Stimulated activated naive CD4-positive, alpha-beta T cell treated with Interleukin-2 at 50 U/mL for 16 hours (primary cell): ENCODE data around the gene PPFIA1.
"Not testable (repeated sequence)": the region's sequence is repeated elsewhere in the genome, so short reads cannot be mapped to it uniquely, and the experiment has no call there.

Experiments used
- DNase-seq: peaks from one replicate; lab custom pipeline; 2025; lab: John Stamatoyannopoulos, UW

Gene PPFIA1

GRCh38 chr11:70394211-70394950, 123.9 kb downstream of the PPFIA1 start:
- no peak for DNase-seq

- DNase-seq: peak; percentile 9
These were observed 127.0 kb downstream of the PPFIA1 start for GRCh38 chr11:70397336-70397982.

GRCh38 chr11:70397983-70398833, 127.7 kb downstream of the PPFIA1 start, which contains the start of gene CTTN:
Gene CTTN, plus strand, starts transcription at chr11:70398529. Its CDS starts 8,769 bp downstream, at chr11:70407298.
- DNase-seq: peak; percentile 58

DNA sequence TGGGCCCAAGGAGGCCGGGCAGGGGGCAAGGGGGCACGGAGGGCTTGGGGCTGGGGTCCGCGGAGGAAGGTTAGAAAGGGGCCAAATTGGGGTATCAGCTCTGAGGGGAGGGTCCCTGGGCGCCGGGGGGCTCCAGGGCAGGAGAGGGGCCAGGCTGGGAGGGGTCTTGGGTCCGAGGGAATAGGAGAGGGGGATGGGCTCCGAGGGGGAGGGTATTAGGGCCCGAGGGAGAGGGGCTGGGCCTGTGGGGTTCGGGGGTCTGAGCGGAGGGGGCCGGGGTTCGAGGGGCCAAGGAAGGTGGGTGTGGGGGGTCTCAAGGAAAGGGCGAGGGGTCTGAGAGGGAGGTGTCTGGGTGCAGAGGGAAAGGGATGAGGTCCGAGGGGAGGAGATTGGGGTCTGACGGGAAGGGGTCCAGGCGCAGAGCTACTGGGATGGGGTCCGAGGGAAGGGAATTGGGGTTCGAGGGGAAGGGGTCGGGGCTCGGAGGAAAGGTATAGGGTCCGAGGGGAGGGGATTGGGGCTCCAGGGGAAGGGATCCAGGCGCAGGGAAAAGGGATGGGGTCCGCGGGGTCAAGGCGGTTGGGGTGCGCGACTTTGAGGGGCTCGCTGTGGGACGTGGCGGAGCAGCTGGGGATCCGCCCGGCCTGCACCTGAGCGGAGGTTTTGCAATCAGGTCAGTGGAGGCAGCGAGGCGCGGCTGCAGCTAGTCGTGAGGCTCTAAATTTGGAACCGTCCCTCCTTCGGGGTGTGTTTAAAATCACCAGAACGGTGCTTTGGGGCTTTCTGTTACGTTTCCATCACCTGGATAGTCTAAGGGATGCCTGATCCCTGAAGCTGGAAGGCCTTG, 128.6 kb downstream of the PPFIA1 start:
- DNase-seq: no peak

DNA sequence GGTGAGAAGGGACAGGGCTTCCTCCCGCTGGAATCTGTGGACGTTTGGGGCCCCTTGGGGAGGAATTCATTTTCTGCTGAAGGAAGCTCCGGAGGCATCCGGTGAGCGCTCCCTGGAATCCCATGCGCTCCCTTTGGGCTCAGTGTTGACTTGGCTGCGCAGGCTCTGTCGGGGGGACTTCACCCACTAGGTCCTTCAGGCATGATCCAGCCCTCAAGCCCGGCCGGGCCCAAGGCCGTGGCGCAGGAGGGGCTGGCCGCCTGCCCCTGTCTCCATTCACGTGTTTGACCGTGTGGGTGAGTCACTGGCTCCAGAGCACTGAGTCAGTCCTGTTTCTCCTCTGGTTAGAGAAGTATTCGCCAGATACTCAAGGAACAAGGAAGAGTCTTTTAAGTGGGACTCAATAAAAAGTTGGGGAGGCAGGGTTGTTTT, 129.2 kb downstream of the PPFIA1 start:
- DNase-seq: no peak

- DNase-seq: no peak
These were observed 130.2 kb downstream of the PPFIA1 start for GRCh38 chr11:70400643-70401042.

DNA sequence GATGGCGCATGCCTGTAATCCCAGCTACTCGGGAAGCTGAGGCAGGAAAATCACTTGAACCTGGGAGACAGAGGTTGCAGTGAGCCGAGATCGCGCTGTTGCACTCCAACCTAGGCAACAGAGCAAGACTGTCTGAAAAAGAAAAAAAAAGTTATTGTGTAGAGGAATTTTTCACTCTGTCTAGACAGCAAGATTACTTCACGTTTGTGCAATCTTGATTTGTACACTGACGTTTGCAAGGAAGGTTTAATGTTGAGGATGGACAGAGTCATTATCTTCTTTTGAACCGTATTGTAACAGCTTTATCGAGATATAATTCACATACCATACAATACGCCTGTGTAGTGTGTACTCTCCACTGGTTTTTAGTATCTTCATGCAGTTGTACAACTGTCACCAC, 131.5 kb downstream of the PPFIA1 start:
- no peak for DNase-seq

DNA sequence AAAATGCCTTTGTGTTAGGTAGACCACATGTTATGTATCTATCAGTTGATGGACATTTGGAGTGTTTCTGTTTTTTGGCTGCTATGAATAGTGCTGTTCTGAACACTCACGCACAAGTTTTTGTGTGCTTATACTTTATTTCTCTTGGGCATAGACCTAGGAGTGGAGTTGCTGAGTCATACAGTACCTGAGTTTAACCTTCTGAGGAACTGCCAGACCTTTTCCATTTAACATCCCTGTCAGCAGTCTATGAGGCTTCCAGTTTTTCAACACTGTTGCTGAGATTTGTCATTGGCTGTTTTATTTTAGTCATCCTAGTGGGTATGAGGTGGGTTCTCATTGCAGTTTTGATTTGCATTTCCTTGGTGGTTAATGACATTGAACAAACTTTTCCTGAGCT, 132.2 kb downstream of the PPFIA1 start:
- no peak for DNase-seq

- no peak for DNase-seq
These were observed 133.8 kb downstream of the PPFIA1 start for GRCh38 chr11:70404244-70404643.

GRCh38 chr11:70405679-70406395, 135.3 kb downstream of the PPFIA1 start:
- no peak for DNase-seq

DNA sequence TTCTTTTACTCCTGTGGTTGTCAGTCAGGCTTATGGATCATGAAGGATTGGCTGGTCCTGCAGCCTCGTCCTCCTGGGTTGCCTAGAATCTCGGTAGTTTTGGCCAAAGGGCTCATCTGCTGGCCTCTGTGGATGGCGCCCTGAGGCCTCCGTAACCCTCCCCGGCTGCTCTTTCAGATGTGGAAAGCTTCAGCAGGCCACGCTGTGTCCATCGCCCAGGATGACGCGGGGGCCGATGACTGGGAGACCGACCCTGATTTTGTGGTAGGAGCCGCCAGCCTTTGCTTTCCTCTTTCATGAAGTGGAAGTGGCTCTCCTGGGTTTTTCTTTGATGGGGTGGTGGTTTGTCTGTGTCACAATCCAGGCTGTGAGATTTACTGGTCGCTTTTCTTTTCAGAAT, 136.6 kb downstream of the PPFIA1 start:
- DNase-seq: no peak

DNA sequence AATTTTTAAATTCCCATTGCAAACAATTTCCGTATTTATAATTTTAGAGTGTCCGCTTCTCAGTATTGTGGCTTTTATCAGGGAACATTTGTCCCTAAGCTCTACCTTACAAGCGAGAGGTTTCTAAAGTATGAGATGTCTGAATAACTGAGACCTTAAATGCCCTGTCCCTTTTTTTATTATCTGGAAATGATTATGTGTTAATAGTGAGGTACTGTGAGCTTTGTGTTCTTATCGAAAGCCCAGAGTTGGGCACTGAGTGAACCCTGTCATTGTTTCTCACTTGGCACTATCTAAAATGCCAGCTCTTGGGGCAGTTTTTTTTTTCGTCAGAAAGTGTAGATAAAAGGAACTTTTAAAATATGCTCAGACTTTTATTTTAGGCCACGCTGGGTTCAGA, 137.3 kb downstream of the PPFIA1 start:
- no peak for DNase-seq

GRCh38 chr11:70408326-70408725, 137.8 kb downstream of the PPFIA1 start:
- not testable (repeated sequence) for DNase-seq

- DNase-seq: no peak
These were observed 138.9 kb downstream of the PPFIA1 start for GRCh38 chr11:70409437-70409836.

GRCh38 chr11:70409871-70410270, 139.4 kb downstream of the PPFIA1 start:
- DNase-seq: no peak

DNA sequence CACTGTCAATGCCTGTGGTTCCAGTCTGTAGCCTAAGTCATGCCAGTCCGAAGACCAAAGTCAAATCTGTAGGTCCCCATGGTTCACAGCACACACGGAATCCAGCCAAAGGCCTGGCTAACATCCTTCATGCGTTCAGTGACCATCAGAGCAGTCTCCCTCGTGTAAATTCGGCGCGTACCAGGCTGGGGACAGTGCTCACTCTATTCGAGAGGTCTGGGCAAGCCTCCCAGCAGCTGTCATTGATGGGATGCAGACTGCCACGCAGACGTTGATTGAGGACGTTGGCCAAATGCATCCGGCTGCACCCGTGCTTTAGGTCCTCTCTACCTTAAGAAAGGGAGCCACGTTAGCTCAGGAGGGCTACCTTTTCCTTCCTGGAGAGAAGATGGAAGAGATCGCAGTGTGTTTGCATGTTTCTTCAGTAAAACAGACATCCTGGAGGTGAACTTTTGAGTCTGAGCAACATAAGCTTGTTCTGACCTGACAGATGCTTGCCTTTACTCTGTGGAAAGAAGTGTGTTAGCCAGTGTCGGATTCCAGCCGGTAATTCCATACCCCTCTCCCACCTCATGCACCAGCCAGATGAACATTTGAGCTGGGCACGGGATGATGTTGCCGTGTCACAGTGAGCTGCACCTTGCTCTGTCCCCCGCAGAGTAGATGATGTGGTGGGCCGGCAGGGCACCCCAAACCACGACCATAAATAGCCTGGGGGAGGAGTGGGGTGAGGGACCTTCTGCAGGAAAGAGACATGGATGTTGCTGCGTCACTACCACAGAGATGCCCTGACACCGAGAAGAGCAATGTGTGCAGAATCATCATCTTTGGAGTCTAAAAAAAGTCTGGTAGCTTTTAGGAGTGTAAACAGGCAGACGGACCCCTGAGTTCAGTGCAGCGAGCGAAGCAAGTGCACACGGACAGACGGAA, 140.1 kb downstream of the PPFIA1 start:
- DNase-seq: no peak

- DNase-seq: no peak
These were observed 141.4 kb downstream of the PPFIA1 start for GRCh38 chr11:70411713-70412452.

GRCh38 chr11:70413151-70413550, 142.7 kb downstream of the PPFIA1 start:
- DNase-seq: no peak
